ENCODE measurements around the gene ATF1.

GRCh38 chr12:50715174-50715573 lies 48.7 kb upstream of the ATF1 start:
- TF ChIP-seq CTCF (IDR thresholded peaks at IDR 0.05) (no peak), POLR2A (IDR thresholded peaks at IDR 0.05) (no peak)
